NCI-H2107 treated with DMSO at 0.1 percent for 48 hours (cell line): ENCODE data around the gene NOS3.

Experiments
- DNase-seq: peaks from one replicate; lab custom pipeline; 2025; ENCODE audit not compliant: unreplicated experiment; lab: John Stamatoyannopoulos, UW

NOS3 gene

DNA sequence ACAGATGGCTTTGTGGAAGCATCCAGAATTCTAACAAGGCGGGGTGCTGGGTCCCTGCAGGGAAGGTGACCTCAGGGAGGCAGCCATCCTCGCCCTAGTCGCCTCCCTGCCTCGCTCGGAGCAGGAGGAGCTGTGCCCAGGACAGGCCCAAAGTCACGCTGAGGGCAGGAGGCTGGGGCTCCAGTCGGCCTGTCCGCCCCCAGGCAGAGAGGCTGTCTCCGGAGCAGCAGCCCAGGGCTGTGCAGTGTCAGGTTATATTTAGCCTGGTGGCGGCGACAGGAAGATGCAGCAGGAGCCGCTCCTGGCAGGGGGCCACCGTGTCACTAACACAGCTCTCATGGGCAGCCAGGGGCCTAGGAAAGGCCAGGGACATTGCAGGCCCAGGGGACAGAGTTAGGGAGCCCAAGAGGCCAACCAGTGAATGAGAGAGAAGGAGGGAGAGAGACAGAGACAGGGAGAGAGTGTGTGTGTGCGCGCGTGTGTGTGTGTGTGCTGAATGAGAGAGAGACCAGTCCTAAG is 26.2 kb upstream of the NOS3 start:
- no peak for DNase-seq

DNA sequence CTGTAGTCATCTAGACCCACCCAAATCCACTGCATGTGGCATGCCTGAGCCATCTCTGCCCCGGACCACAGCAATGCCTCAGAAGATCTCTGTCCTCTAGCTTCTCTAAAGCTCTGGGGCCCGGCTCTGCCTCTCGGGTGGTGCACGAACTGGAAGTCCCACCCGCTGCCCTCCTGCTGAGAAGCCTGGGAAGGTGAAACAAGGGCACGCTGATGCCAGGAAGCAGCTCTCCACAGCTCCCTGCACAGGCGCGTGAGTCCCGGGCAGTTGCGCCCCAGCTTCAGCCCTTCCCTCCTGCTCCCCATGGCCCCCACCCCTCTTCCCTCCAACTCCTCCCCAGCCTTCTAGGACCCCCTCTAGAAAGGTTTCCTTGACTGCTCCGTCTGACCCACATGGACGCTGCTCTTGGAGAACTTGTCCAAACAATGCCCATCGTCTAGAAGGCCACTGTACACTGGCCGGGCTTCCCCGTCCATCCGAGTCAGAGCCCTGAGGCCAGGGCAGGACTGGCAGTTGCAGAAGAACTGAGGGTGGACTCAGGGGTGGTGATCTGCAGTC is 25.5 kb upstream of the NOS3 start:
- DNase-seq, result no peak

DNA sequence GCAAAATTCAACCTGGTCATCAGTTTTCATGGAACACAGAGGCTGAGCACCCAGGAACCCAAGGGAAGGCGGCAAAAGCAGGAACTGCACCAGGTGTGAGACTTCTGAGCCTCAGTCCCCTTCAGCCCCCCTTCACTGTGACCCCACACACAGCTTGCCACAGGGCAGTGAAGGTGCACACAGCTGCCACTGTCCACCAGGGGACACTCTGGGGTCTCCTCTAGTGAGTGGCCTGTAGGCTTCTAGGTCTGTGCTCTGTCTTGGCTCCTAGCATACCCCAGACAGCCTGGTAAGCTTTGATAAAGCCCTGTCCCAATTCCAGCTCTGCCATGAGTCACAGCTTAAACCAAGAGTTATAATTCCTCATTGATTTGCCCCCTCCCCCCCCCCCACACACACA is 24.8 kb upstream of the NOS3 start:
- DNase-seq, result no peak

DNA sequence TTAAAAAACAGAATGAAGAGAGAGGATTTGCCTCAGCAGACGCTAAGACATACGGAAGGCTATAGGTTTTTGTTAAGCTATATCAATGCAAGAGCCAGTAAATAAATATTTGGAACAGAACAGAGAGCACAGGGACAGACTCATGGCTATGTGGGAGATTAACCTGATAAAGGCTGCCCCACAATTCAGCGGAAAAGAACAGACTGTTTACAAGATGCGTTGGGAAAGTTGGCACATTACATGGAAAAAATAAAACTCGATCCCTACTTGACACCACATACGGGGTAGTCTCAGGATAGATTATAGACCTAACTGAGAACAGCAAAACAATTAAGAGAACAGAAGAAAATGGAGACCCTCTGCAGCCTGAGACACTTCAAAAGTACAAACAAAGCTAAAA is 23.5 kb upstream of the NOS3 start:
- DNase-seq, result no peak

DNA sequence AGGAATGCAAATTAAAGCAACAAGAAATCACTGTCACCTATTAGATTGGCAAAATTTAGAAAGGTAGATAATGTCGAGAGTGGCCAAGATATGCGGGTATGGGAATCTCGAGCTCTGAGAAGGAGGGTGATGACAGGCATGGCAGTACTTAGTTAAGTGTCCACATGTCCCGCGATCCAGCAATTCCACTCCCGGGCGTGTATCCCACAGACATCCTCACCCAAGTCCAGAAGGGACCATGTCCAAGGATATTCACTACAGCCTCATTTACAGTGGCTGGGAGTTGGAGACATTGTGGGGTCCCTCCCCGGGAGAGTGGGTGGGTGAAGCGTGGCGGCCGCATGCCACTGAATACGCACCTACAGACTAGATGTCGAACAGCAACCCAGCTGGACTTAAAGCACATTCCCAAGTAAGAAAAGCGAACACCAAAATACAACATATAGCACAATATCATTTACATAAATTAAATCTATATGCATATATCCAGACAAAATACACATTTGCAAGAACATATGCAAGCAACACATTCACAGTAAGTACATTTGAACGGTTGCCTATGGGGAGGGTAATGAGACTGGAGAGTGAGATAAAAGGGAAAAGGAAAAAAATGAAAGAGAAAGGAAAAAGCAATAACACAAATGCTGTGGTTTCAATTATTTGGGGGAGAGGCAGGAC is 22.6 kb upstream of the NOS3 start:
- DNase-seq, result no peak

DNA sequence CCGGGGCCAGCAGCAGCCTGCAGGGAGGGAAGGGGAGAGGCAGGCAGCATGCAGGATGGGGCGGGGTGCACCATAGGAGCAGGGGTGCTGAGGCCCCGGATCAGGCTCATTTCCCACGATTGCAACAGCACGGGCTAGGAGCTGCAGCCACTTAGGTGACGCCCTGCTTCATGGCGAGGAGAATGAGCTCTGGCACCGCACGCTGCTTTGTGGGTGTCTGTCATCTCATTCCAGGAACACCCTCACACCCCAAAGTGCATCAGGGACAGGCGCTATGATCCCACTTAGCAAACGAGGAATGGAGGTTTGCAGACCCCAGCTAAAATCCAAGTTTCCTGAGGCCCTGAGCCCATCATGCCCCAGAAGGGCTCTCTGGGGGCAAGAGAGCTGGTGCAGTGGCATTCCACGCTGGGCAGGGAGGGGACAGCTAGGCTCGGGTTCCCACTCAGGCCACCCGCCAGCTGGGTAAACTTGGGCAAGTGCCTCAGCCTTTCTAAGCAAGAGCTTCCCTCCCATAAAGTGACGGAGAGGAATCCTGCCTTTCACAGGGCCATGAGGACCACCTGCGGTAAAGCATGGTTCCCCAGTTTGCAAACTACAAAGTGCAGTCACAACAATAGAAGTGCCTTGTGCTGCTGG is 22.0 kb upstream of the NOS3 start:
- peak; percentile 63 for DNase-seq

DNA sequence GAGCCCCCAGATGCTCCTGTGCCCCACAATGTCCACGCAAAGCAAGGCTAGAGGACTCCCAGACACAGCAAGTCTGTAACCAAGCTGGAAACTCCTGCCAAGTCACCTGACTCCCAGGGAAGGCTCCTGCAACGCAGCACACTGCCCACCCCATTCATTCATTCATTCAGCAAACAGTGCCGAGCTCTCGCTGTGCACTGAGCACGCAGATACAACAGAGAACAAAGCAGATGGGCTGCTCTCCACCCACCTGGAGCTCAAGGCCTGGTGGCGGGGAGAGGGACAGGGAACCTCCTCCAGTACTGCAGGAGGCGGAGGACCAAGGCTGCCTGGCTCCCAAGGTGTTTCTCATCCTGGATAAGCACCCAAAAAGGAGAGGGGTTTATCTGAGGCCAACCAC is 21.3 kb upstream of the NOS3 start:
- peak; percentile 79 for DNase-seq

DNA sequence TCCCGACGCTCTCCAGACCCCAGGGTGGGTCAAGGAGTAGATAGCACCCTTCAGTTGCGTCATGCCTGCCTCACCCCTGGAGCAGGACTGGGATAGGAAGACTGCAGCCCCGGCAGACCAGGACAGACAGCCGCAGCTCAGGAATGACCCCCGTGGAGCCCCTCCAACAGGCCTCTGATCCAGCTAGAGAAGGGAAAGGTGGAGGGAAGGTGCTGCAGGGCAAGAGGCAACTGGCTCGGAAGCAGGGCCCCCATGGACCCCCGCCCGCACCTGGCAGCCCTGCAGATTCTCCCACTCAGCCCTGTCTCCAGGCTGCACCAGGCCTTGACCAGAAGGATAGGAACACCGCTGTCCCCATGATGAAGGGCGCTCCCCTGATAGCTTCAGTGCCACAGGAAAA is 20.4 kb upstream of the NOS3 start:
- DNase-seq, result no peak

DNA sequence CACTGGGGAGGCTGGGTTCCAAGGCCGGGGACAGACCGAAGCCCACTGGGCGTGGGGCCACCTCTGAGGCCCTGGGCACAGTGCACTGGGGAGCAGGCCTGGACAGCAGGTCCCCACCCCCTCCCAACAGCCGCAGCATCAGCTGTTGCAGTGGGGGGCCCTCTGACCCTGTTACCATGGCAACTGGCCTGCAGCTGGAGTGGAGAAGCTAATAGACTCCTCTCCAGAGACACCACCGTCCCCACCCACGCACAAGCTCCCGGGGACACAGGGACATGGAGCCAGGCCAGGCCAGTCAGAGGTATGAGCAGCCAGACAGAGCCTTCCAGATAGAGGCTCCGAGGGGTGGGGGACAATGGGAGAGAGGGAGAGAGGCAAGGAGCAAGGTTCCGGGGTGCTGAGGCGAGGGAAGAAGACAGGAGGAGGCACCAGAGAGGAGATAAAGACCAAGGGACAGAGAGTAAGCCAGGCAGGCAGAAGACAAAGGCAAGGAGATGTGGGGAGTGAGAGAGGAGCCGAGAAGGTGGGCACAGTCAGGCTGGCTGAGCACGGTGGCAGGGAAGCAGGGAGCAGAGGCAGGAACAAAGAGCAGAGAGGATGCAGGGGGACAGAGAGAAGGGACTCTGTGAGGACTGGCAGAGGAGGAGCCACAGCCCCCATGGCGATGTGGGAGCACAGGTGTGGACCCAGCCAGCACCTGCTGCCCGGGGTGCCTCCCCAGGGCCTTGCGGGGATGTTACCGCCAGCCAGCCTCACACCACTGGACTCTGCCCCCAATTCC is 19.4 kb upstream of the NOS3 start:
- peak; percentile 65 for DNase-seq

DNA sequence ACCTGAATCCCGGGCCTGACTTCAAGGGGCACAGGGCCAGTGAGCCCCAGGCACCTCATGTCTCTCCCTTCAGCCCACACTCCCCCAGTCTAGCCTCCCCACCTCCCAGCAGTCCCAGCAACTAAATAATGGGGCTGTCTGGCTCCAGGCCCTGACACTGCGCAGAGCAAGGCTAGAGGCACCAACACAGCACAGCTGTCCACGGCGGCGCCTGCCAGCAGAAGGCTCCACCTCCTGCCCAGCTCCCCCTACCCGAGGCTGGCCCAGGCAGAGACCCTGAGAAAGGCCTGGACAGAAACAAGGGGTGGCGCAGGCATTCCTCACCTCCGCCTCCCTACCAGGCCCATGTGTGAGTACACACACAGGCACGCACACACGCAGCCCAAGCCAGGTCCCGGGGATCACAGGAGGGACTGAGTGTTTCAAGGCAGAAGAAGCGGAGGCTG is 18.8 kb upstream of the NOS3 start:
- DNase-seq, result peak; percentile 65

DNA sequence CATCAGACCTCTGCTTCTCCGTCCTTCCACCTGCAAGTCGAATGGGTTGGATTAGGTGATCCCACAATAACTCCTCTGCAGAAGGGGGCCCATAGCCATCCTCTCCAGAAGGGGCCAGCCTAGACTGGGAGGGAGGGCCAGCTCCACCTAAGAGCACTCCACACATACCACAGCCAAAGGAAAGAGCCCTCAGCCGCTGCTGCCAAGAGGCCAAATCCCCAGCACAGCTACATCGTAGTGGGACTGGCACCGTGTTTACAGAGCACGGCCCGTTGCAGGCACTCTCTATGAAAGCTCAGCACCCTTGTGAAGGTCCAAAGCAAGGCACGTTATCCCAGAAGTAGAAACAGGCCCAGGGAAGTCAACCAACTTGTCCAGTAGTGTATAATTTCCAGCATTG is 18.1 kb upstream of the NOS3 start:
- no peak for DNase-seq

DNA sequence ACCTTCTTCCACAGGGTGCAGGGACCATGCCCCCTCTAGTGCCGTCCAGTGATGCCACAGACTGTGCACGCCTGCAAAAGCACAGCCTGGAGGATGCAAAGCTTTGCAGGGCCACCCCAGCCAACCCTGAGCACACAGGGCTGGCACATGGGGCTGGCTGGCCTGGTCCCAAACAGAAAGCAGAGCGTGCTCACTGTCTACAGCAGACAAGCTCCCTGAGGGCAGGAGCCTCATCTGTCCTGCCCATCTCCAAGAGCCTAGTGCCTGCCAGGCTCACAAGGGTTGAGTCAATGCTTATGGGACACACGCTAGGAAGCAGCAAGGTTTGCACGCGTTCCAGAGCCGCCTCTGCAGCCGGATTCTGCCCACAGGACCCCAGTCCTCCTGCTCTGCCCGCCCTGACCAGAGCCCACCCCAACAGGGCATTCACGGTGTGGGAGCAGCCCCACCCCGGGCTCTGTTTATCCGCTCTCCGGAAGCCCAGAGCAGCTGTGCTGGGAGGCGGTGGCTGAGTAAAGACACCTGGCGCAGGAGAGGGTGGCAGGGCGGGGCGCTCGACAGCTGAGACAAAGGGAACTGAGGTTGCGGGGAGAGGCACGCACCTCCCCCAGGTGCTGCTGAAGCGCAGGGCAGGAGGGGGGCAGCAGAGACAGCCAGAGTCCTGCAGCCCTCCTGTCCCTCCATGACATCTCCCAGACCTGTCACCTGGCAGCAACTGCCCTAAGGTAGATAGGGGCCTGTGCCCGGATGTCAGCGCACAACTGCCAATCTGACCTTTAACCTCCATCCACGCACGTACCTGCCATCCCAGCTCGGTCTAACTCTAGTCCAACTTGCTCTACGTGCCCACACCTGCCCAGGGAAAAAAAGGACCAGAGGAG is 17.0 kb upstream of the NOS3 start:
- peak; percentile 89 for DNase-seq

DNA sequence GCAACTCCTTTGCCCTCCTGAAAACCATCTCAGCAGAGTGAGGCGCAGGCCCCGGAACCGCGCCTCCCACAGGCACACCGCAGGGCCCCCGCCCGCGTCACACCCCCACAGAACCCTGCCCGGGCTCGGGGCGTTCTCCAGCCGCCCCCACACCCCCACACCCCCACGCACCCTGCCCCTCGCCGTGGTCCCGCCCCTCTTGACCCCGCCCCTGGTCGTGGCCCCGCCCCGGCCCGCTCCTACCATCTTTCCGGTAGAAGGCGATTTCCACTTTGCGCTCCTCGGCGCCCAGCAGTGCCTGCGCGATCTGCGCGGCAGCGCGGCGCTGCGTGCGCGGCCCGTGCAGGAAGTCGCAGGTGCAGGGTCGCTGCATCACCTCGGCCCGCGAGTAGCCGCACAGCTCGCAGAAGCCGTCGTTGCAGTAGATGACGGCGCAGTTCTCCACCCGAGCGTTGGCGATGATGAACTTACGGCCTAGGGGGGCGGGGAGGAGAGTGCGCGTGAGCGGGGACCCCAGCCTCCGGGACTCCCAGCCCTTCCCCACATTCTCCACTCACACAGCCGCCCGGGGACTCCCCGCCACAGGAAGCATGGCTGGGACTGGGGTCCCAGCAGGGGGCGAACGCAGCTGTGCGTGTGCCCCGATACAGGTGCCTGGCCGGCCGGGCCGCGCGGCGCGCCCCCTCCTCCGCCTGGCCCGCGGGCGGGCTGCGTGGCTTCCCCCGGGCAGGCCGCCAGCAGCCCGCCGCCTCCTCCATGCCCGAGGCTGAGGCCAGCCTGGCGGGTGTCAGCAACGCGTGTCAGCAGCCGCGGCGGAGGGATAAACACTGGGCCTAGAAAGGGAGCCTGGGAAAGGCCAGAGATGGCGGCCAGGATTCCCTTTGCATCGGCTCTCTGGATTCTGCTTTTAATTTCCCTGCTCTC is 16.1 kb upstream of the NOS3 start:
- DNase-seq, result peak; percentile 75

DNA sequence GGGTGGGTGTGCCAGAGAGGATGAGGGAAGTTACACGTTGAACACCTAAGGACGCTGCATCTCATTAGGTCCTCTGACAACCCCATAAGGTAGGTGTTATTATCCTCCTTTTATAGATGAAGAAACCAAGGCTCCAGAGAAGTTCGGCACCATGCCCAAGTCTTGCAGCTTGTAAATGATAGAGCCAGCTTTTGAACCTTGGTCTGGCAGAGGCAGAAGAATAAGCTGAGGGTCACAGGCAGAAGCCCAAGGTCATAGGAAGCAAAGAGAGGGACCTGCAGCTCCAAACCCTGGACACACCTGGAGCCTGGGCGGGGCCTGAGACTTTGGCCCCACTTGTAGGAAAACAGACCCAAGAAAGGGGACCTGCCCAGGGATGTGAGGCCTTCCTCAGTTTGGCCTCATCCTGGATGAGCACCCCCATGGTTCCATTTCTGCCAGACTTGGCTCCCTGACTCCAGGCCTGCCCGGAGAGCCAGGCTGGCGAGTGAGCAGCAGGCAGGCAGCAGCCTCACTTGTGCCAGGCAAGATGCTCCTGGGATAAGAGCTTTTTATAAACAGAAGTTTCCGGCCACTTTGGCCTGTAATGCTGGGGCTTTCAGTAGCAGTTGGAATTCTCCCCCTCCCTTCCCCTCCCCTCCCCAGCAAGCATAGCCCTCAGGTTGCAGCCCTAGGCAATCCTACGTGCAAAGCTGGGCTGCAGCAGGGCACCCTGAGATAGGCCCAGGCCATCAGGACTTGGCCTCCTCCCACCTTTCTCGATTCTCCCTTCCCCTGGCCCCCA is 15.1 kb upstream of the NOS3 start:
- DNase-seq, result no peak

DNA sequence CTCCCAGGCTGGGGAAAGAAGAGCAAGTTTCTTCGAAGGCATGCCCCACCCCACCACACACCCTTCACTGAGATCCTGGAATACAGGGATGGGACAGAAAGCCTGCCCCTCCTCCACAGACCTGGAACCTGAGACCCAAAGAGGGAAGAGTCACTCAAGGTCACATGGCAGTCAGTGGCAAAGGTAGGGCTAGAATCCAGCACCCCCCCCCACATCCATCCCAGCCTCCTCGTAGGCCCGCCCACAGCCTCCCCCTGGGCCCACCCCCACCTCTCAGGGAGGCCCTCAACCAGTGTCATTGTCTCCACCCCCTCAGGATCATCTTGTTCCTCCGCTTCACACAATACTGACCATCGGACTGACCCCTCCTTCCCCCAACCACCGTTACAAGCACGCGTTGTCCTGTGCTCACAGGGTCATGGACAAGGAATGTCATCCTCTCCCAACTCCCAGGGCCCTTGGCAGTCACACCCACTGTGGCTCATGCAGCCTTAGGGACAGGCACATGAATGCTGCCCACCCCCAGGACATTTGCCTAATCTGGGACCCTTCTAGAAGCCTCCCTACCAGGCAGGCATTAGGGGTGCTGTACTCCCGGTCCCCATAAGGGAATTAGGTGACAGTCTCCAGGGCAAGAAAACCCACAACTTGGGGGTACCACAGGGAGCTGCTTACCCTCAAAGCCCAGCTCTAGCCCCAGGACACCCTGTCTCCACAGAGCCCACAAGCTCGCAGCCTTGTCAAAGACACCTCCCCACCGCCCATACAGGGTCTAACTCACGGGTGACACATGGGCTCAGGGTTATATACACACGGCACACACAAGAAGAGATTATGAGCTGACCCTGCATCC is 14.1 kb upstream of the NOS3 start:
- DNase-seq, result peak; percentile 84

DNA sequence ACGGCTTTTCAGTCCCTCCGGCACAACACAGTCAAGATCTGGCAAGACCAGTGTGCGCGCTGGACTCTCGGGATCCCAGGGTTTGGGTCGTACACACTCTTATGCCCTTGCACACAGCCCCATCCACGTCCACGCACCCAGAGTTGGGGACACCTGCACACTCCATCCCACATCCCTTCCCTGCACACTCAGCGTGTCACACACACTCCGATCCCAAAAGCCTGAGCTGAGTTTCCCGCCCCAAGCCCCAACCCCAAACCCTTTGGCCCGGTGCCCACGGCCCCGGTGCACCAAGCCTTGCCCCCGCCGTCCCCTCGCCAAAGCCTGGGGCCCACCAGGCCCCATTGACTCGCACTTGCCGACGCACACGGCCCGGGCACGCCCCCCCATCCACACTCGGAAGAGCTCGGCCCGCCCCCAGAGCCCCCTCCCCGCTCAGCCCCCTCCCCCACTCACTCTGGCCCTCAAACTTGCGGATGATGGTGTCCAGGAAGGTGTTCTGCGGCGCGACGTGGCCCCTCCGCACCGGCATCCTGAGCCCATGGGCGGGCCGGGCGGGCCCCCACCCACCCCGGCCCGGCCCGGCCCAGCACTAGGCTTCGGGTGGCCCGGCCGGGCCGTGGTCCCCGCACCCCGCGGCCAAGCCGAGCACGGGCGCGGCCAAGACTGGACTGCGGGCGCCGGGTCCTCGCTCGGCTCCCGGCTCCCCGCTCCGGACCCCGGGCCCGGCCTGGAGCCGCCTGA is 13.3 kb upstream of the NOS3 start:
- DNase-seq, result no peak

DNA sequence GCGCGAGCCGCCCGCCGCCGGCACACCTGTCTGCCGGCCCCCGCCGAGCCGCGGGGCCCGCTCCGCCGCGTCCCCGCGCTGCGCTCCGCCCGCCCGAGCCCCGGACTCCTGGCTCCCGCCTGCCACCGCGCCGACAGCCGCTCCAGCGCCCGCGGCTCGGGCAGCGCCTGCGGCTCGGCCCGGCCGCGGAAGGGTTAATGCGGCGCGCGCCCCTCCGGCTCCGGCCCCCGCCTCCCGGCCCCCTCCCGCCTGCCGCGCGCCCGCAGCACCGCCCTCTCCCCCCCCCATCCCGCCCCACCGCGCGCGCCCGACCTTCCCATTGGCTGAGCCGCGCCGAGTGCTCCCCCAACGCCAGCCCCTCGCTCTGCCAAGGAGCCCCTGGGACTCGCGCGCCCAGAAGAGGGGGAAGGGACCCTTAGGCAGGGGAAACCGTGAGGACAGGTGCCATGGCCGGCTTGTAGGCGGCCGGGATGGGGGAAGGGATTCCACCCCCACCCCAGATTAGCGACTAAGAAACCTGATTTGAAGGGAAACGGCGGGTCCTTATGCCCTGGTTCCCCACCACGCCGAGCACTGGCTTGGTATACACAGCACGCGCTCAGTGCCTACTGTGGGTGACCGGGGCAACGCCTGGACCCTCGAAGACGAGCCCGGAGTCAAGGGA is 12.6 kb upstream of the NOS3 start, which contains the start of gene KCNH2:
Gene KCNH2 (minus strand): TSS at position 196 of the 664 bp plus-strand sequence. CDS start 408 bp downstream, outside the sequence.
- peak; percentile 66 for DNase-seq
